SK-N-SH (cell line): ENCODE results near the gene ACYP2. TPM values are rescaled to one million over a fixed set of nuclear protein-coding genes. Genes with fewer than 3 reads are reported as not detected.

Source experiments
- CTCF ChIA-PET: fragments of 300-600, 350-600 bp; formaldehyde crosslinking; extraction: SDS; loops from one replicate; lab custom pipeline; 2021; lab: Yijun Ruan, JAX
- POLR2A ChIA-PET: fragments of 350-600 bp; sonication (Branson Sonifier 250); formaldehyde crosslinking; extraction: SDS; loops from one replicate; lab custom pipeline; 2020; ENCODE audit warnings: antibody characterized with exemption, inconsistent platforms; lab: Yijun Ruan, JAX
- DNase-seq: peaks from one replicate; pipeline ENCODE4 v3.0.0; 2012
- H2AFZ ChIP-seq: fragments of 200-600 bp; sonication (generic); 2 replicates; pipeline ENCODE4 v1.8.1; 2016; ENCODE audit warnings: antibody characterized with exemption, mild to moderate bottlenecking, low read depth
- H3F3A ChIP-seq: fragments of 200-600 bp; sonication (generic); replicated peaks from 2 replicates; pipeline ENCODE3; 2016; ENCODE audit warnings: antibody characterized with exemption, mild to moderate bottlenecking; ENCODE audit not compliant: insufficient read depth
- H3K27ac ChIP-seq, 2 experiments: fragments of 200-500 bp in 1 of 2; fragments of 200-600 bp in 1 of 2; sonication (Bioruptor generic) in 1 of 2; sonication (generic), shearing (Covaris generic) in 1 of 2; 2 replicates each; pipeline versions ENCODE4 v1.5.1 to v1.6.1; 2014 to 2016; ENCODE audit warnings: low read depth in 2 of 2, inconsistent platforms in 1 of 2, low read length in 1 of 2, mild to moderate bottlenecking in 1 of 2, mixed read lengths in 1 of 2
- H3K27me3 ChIP-seq: fragments of 200-600 bp; sonication (generic), shearing (Covaris generic); 2 replicates; pipeline ENCODE4 v1.6.1; 2016; ENCODE audit warnings: mixed run types; ENCODE audit not compliant: insufficient read depth
- H3K36me3 ChIP-seq, 2 experiments: fragments of 200-500 bp in 1 of 2; fragments of 200-600 bp in 1 of 2; sonication (Bioruptor generic) in 1 of 2; sonication (generic) in 1 of 2; replicated peaks in 1 of 2; 2 replicates each; pipeline versions ENCODE3 to v1.5.1; 2014 to 2016; ENCODE audit warnings: low read length in 1 of 2, mild to moderate bottlenecking in 1 of 2; ENCODE audit not compliant: insufficient read depth in 2 of 2, control insufficient read depth in 1 of 2
- H3K4me1 ChIP-seq, 2 experiments: fragments of 200-500 bp in 1 of 2; fragments of 200-600 bp in 1 of 2; sonication (Bioruptor generic) in 1 of 2; sonication (generic), shearing (Covaris generic) in 1 of 2; 2 replicates each; pipeline versions ENCODE4 v1.5.1 to v1.6.1; 2014 to 2016; ENCODE audit warnings: low read depth in 1 of 2, low read length in 1 of 2, mixed run types in 1 of 2; ENCODE audit not compliant: insufficient read depth in 2 of 2, control insufficient read depth in 1 of 2
- H3K4me2 ChIP-seq: fragments of 200-600 bp; sonication (generic), shearing (Covaris generic); 2 replicates; pipeline ENCODE4 v1.6.1; 2017; ENCODE audit warnings: mixed run types
- H3K4me3 ChIP-seq, 2 experiments: fragments of 200-500 bp in 1 of 2; fragments of 200-600 bp in 1 of 2; sonication (Bioruptor generic) in 1 of 2; sonication (generic), shearing (Covaris generic) in 1 of 2; 2 replicates each; pipeline versions ENCODE4 v1.5.1 to v1.8.1; 2014 to 2016; ENCODE audit warnings: low read depth in 2 of 2, inconsistent platforms in 1 of 2, low read length in 1 of 2, mild to moderate bottlenecking in 1 of 2, mixed read lengths in 1 of 2, moderate library complexity in 1 of 2
- H3K79me2 ChIP-seq: fragments of 200-600 bp; sonication (generic); 2 replicates; pipeline ENCODE4 v1.8.1; 2017; ENCODE audit warnings: mild to moderate bottlenecking; ENCODE audit not compliant: insufficient read depth
- H3K9ac ChIP-seq: fragments of 200-600 bp; sonication (generic); 2 replicates; pipeline ENCODE4 v1.6.1; 2017; ENCODE audit warnings: mixed run types
- H3K9me2 ChIP-seq: fragments of 200-600 bp; sonication (generic); 2 replicates; pipeline ENCODE4 v1.6.1; 2017; ENCODE audit warnings: mixed run types
- H3K9me3 ChIP-seq: fragments of 200-600 bp; sonication (generic); 2 replicates; pipeline ENCODE4 v1.6.1; 2017; ENCODE audit warnings: mixed run types, mild to moderate bottlenecking, moderate library complexity
- H4K20me1 ChIP-seq: fragments of 200-600 bp; sonication (generic); 2 replicates; pipeline ENCODE4 v1.6.1; 2017; ENCODE audit warnings: mild to moderate bottlenecking, mixed run types; ENCODE audit not compliant: insufficient read depth
- CHD2 ChIP-seq: fragments of 150-350 bp; IDR thresholded peaks from 2 replicates; pipeline ENCODE4 v1.6.1; 2018; ENCODE audit warnings: low read length; ENCODE audit not compliant: partially characterized antibody
- CTCF ChIP-seq: fragments of 200-600 bp; sonication (generic); IDR thresholded peaks from 2 replicates; pipeline ENCODE4 v1.6.1; 2017; ENCODE audit warnings: antibody characterized with exemption, mild to moderate bottlenecking, moderate library complexity
- EZH2phosphoT487 ChIP-seq: fragments of 200-600 bp; sonication (generic); IDR thresholded peaks from 2 replicates; pipeline ENCODE4 v1.6.1; 2017; ENCODE audit warnings: low read depth, mixed run types, mild to moderate bottlenecking, antibody characterized with exemption, moderate library complexity, borderline replicate concordance
- FOSL2 ChIP-seq: IDR thresholded peaks from 2 replicates; pipeline ENCODE4 v1.4.0; 2012; ENCODE audit warnings: low read depth, mild to moderate bottlenecking, moderate library complexity, borderline replicate concordance
- FOXM1 ChIP-seq: IDR thresholded peaks from 2 replicates; pipeline ENCODE4 v1.4.0; 2012; ENCODE audit warnings: low read depth, mild to moderate bottlenecking
- GATA2 ChIP-seq: sonication (generic); formaldehyde crosslinking; IDR thresholded peaks from 2 replicates; pipeline ENCODE4 v1.5.0; 2020; ENCODE audit warnings: mild to moderate bottlenecking, missing genetic modification reagents
- IRF3 ChIP-seq: fragments of 150-350 bp; IDR thresholded peaks from 2 replicates; pipeline ENCODE4 v1.6.1; 2016; ENCODE audit warnings: mild to moderate bottlenecking, low read depth, low read length
- MAX ChIP-seq: IDR thresholded peaks from 2 replicates; pipeline ENCODE4 v1.4.0; 2012; ENCODE audit warnings: low read depth
- NRF1 ChIP-seq: IDR thresholded peaks from 2 replicates; pipeline ENCODE4 v1.6.1; 2012; ENCODE audit warnings: low read depth, mild to moderate bottlenecking, low read length
- RCOR1 ChIP-seq: fragments of 150-350 bp; IDR thresholded peaks from 2 replicates; pipeline ENCODE4 v1.6.1; 2017; ENCODE audit warnings: antibody characterized with exemption, low read length
- RFX5 ChIP-seq: IDR thresholded peaks from 2 replicates; pipeline ENCODE4 v1.6.1; 2012; ENCODE audit warnings: mild to moderate bottlenecking, improper control_type of control experiment, low read length
- RXRA ChIP-seq: IDR thresholded peaks from 2 replicates; pipeline ENCODE4 v1.4.0; 2012; ENCODE audit warnings: low read depth, mild to moderate bottlenecking, borderline replicate concordance
- SMC3 ChIP-seq: IDR thresholded peaks from 2 replicates; pipeline ENCODE4 v1.6.1; 2012; ENCODE audit warnings: low read depth, low read length, improper control_type of control experiment
- YY1 ChIP-seq: IDR thresholded peaks from 2 replicates; pipeline ENCODE4 v1.4.0; 2012; ENCODE audit warnings: low read depth, mild to moderate bottlenecking
- WGBS: methylation state at CpG from one replicate; pipeline ENCODE4 v1.1.6; 2017; ENCODE audit warnings: low lambda C conversion rate; 5-methylcytosine and 5-hydroxymethylcytosine counted together
- polyA plus RNA-seq, 3 experiments: library from polyadenylated mRNA; depleted of rRNA; stranded (reverse); fragments of >200 nt; gene quantifications; 2 replicates each; pipeline ENCODE4 v1.2.3, GENCODE V29; 2012

The ACYP2 gene
- polyA plus RNA-seq, 1 of the 3 experiments (the other 2 are of a cell fraction): 8.8 TPM

GRCh38 chr2:54228945-54229344 is 113.5 kb downstream of the ACYP2 start (continued):
- TF ChIP-seq FOXM1 (no peak), YY1 (no peak), FOSL2 (no peak), RFX5 (no peak), EZH2phosphoT487 (no peak), IRF3 (no peak)

GRCh38 chr2:54233832-54234649 is 118.6 kb downstream of the ACYP2 start:
- no peak overlapping the region for H3K4me3 ChIP-seq
- no peak for DNase-seq
- no peak overlapping the region for H3K27ac ChIP-seq
- H3K9me2 ChIP-seq: no peaks in the 10 kb centered on the region
- H3K9ac ChIP-seq: no peak overlapping the region
- CTCF ChIA-PET: interaction anchor here (1.1 kb wide), 1 partner anchor 82 kb away, joined by 3 read pairs; no protein-coding TSS in a partner anchor
- peaks cover 2% of the 10 kb centered on the region for H3F3A ChIP-seq
- H3K4me2 ChIP-seq: no peak overlapping the region
- POLR2A ChIA-PET: no interaction called here
- H3K9me3 ChIP-seq: no peaks in the 10 kb centered on the region
- TF ChIP-seq RXRA: no peak
- no peak for TF ChIP-seq MAX
- TF ChIP-seq RFX5: no peak
- TF ChIP-seq CTCF: no peak
- TF ChIP-seq GATA2 (CRISPR knock-in tag): no peak
- no peak for TF ChIP-seq NRF1
- no peak for TF ChIP-seq CHD2
- TF ChIP-seq SMC3: no peak
- TF ChIP-seq RCOR1: no peak
- H3K79me2 ChIP-seq: no peaks in the 10 kb centered on the region
- WGBS: 29% methylated on average over 4 of the region's 4 CpGs
- no peaks in the 10 kb centered on the region for H3K36me3 ChIP-seq
- peaks cover 3 to 4% of the 10 kb centered on the region in 2 experiments; a peak in 3 of 4 replicates for H3K4me1 ChIP-seq
- H2AFZ ChIP-seq: no peak overlapping the region
- no peaks in the 10 kb centered on the region for H4K20me1 ChIP-seq
- H3K27me3 ChIP-seq: no peaks in the 10 kb centered on the region
